ENCODE results near the gene GID8. TPM values are rescaled to one million over a fixed set of nuclear protein-coding genes. Genes with fewer than 3 reads are reported as not detected.

GID8 gene
- total and polyA plus RNA-seq, 2 of the 13 experiments (the other 11 are each of a cell fraction or from before 2014, with no cell fraction given), result 39.6 to 59.8 TPM

- TF ChIP-seq PAXIP1 (CRISPR knock-in tag; conservative IDR thresholded peaks at IDR 0.05), result 0 out of 2 replicates have a peak, but pooled peaks have one; percentile 33
- peak; percentile 76; the same call in 1 of the 2 replicates for TF ChIP-seq KDM5B (CRISPR knock-in tag; IDR thresholded peaks at IDR 0.05; ENCODE audit: borderline replicate concordance)
- TF ChIP-seq NFIB (CRISPR knock-in tag; IDR thresholded peaks at IDR 0.05; ENCODE audit: borderline replicate concordance), result no peak
- no peak for TF ChIP-seq KLF12 (CRISPR knock-in tag; IDR thresholded peaks at IDR 0.05; ENCODE audit: borderline replicate concordance)
- TF ChIP-seq ZSCAN30 (CRISPR knock-in tag; IDR thresholded peaks at IDR 0.05), result no peak
- peak; percentile 86 for TF ChIP-seq ZNF687 (CRISPR knock-in tag; IDR thresholded peaks at IDR 0.05)
- peak; percentile 87; the same call in 1 of the 2 replicates for TF ChIP-seq ZNF737 (CRISPR knock-in tag; IDR thresholded peaks at IDR 0.05; ENCODE audit: borderline replicate concordance)
- no peak; the same call in 1 of the 2 replicates for TF ChIP-seq ZNF12 (CRISPR knock-in tag; IDR thresholded peaks at IDR 0.05)
- peak; percentile 72 for TF ChIP-seq ZBTB26 (CRISPR knock-in tag; IDR thresholded peaks at IDR 0.05; ENCODE audit: borderline replicate concordance)
- peak; percentile 44; the same call in 1 of the 2 replicates for TF ChIP-seq SIX4 (CRISPR knock-in tag; IDR thresholded peaks at IDR 0.05)
- peak; percentile 25; the same call in 1 of the 2 replicates for TF ChIP-seq ZBTB4 (CRISPR knock-in tag; IDR thresholded peaks at IDR 0.05; ENCODE audit: borderline replicate concordance)
- no peak for TF ChIP-seq FOXJ3 (CRISPR knock-in tag; IDR thresholded peaks at IDR 0.05; ENCODE audit: borderline replicate concordance)
- TF ChIP-seq ZBTB7B (CRISPR knock-in tag; IDR thresholded peaks at IDR 0.05), result peak; percentile 72; the same call in 1 of the 2 replicates
- peak; percentile 47; the same call in 1 of the 2 replicates for TF ChIP-seq NFE2L1 (CRISPR knock-in tag; IDR thresholded peaks at IDR 0.05; ENCODE audit: borderline replicate concordance)
- peak; percentile 87; the same call in 1 of the 2 replicates for TF ChIP-seq ZNF619 (CRISPR knock-in tag; IDR thresholded peaks at IDR 0.05)
Observed at GRCh38 chr20:62971950-62972844, 34.2 kb downstream of the GID8 start (continued).
